ENCODE data around the gene ZNF593. TPM values are rescaled to one million over a fixed set of nuclear protein-coding genes. Genes with fewer than 3 reads are reported as not detected.

ZNF593 gene
- total and polyA plus RNA-seq, 10 of the 15 experiments (the other 5 are each of a cell fraction or from before 2014, with no cell fraction given), result 7.7 to 156 (median 51.0) TPM

GRCh38 chr1:26124418-26125331, 45.0 kb upstream of the ZNF593 start:
- Histone ChIP-seq H3K4me1 (ENCODE audit: control insufficient read depth, insufficient read depth, low read length) (peaks cover 4% of the 10 kb centered on the region), H2AFZ (ENCODE audit: control insufficient read depth, low read depth, low read length) (no peak overlapping the region), H3K27ac (ENCODE audit: control insufficient read depth, insufficient read depth) (no peak overlapping the region), H3K9me3 (replicated peaks; ENCODE audit: control insufficient read depth, insufficient read depth, low read length) (no peaks in the 10 kb centered on the region), H3K4me3 (no peak overlapping the region), H3K27me3 (replicated peaks in 1 of 2; ENCODE audit: control insufficient read depth in 2 of 2, insufficient read depth in 2 of 2, low read length in 1 of 2) (no peaks in the 10 kb centered on the region), H3K9ac (ENCODE audit: control insufficient read depth, insufficient read depth, low read length) (no peak overlapping the region), H3K79me2 (ENCODE audit: control insufficient read depth, insufficient read depth, low read length) (no peaks in the 10 kb centered on the region; the same call in 1 of the 2 replicates), H4K20me1 (ENCODE audit: control insufficient read depth, insufficient read depth) (no peaks in the 10 kb centered on the region), H3K36me3 (ENCODE audit: control insufficient read depth in 2 of 2, insufficient read depth in 2 of 2, low read length in 1 of 2) (peaks cover 0 to 6% of the 10 kb centered on the region in 2 experiments; a peak in 1 of 4 replicates), H3K4me2 (ENCODE audit: control insufficient read depth, insufficient read depth) (no peak overlapping the region)
- in situ Hi-C loops (cut with MboI), result no loop called here
- SMC1A ChIA-PET (ENCODE audit: uncharacterized antibody, unreplicated experiment), result interaction anchor here (0.6 to 2.3 kb wide), 6 partner anchors 12 to 258 kb away, joined by 3 to 14 read pairs (median 4); no protein-coding TSS in a partner anchor
- intact Hi-C loops (cut with micrococcal nuclease; ENCODE audit: unreplicated experiment), result no loop called here
- FAIRE-seq (no peak), DNase-seq (ENCODE audit: low read depth, low spot score) (no peak), ATAC-seq (no peak)
- POLR2A ChIA-PET, result interaction anchor here (1.1 kb wide), 1 partner anchor 11 kb away, joined by 3 read pairs; no protein-coding TSS in a partner anchor
- CTCF ChIA-PET, result interaction anchor here (0.5 to 8.3 kb wide), 5 partner anchors 11 to 1366 kb away, joined by 3 to 92 read pairs (median 7); partner anchors contain the start of gene CEP85
- 92% methylated on average over 4 of the region's 4 CpGs for WGBS (ENCODE audit: insufficient coverage, insufficient replicate concordance, low lambda C conversion rate, missing lambda C conversion rate)
- RAD21 ChIA-PET (ENCODE audit: unreplicated experiment), result interaction anchor here (0.7 to 2.2 kb wide), 3 partner anchors 20 to 109 kb away, joined by 3 to 13 read pairs (median 3); no protein-coding TSS in a partner anchor
- TF ChIP-seq NFIC (IDR thresholded peaks at IDR 0.05; ENCODE audit: low read depth, low read length) (no peak), BHLHE40 (IDR thresholded peaks at IDR 0.05; ENCODE audit: borderline replicate concordance in 1 of 2, low read depth in 2 of 2, low read length in 1 of 2) (no peak), KDM1A (IDR thresholded peaks at IDR 0.05; ENCODE audit: borderline replicate concordance) (no peak), CHD2 (IDR thresholded peaks at IDR 0.05; ENCODE audit: borderline replicate concordance, low read depth, low read length) (no peak), ZSCAN29 (IDR thresholded peaks at IDR 0.05) (no peak), IRF3 (IDR thresholded peaks at IDR 0.05) (no peak), IKZF2 (IDR thresholded peaks at IDR 0.05) (no peak), DPF2 (IDR thresholded peaks at IDR 0.05) (no peak), NFYA (IDR thresholded peaks at IDR 0.05; ENCODE audit: borderline replicate concordance, low read depth, low read length) (no peak), TAF1 (IDR thresholded peaks at IDR 0.05; ENCODE audit: borderline replicate concordance, low read depth, low read length) (no peak), NKRF (conservative IDR thresholded peaks at IDR 0.05) (no peak), ZNF274 (IDR thresholded peaks at IDR 0.05; ENCODE audit: insufficient read depth, insufficient read length) (no peak)
- TSS peak; percentile 16 for BruUV-seq (replicated peaks)
